ENCODE results near the gene IL22RA2. TPM values are rescaled to one million over a fixed set of nuclear protein-coding genes. Genes with fewer than 3 reads are reported as not detected.

IL22RA2 gene
- total and polyA plus RNA-seq, 2 of the 13 experiments (the other 11 are each of a cell fraction or from before 2014, with no cell fraction given): not detected

- TF ChIP-seq ZBTB21 (CRISPR knock-in tag; IDR thresholded peaks at IDR 0.05) (no peak), ZNF383 (CRISPR knock-in tag; IDR thresholded peaks at IDR 0.05; ENCODE audit: borderline replicate concordance) (no peak)
These were observed 52.7 kb downstream of the IL22RA2 start (continued) for GRCh38 chr6:137120748-137121147.

- Histone ChIP-seq H3K36me3 (replicated peaks in 1 of 2; ENCODE audit: control insufficient read depth in 1 of 2, insufficient read depth in 2 of 2, low read length in 2 of 2) (no peaks in the 10 kb centered on the region), H3K9ac (ENCODE audit: insufficient read depth, low read depth, low read length) (no peak overlapping the region), H3K79me2 (ENCODE audit: insufficient read depth, low read length) (no peaks in the 10 kb centered on the region), H3K4me3 (replicated peaks in 1 of 3; ENCODE audit: insufficient read depth in 1 of 3, low read depth in 2 of 3, low read length in 3 of 3) (no peak overlapping the region), H3K4me2 (ENCODE audit: low read depth, low read length) (no peak overlapping the region), H3K4me1 (ENCODE audit: insufficient read depth, low read length) (no peaks in the 10 kb centered on the region), H2AFZ (ENCODE audit: low read length) (no peak overlapping the region), H3K9me3 (ENCODE audit: low read length) (peaks cover 16% of the 10 kb centered on the region), H4K20me1 (ENCODE audit: insufficient read depth, low read length) (no peaks in the 10 kb centered on the region), H3K27ac (ENCODE audit: extremely low read length, insufficient read depth, low read length) (no peak overlapping the region), H3K27me3 (ENCODE audit: control insufficient read depth in 1 of 2, insufficient read depth in 2 of 2, low read length in 2 of 2) (no peaks in the 10 kb centered on the region)
- in situ Hi-C loops (cut with HindIII; ENCODE audit: extremely low pct_ligation_motif_present, low pct_unique_long_range_greater_than_20kb): no loop called here
- peak; percentile 89 for ATAC-seq
- WGBS (ENCODE audit: low lambda C conversion rate): 51% methylated on average over 4 of the region's 4 CpGs
- no peak for FAIRE-seq
- ChIA-PET CTCF (ENCODE audit: low intra/inter-chr PET ratio, low total read pairs) (no interaction called here), POLR2A (no interaction called here)
- DNase-seq (ENCODE audit: low spot score): peak; percentile 55
- intact Hi-C loops (cut with micrococcal nuclease; ENCODE audit: unreplicated experiment): no loop called here
- BruUV-seq (replicated peaks): no TSS peak
- TF ChIP-seq BCL6 (CRISPR knock-in tag; IDR thresholded peaks at IDR 0.05) (0 out of 2 replicates have a peak, but pooled peaks have one; percentile 19), ATF7 (IDR thresholded peaks at IDR 0.05) (no peak), ATF7 (CRISPR knock-in tag; IDR thresholded peaks at IDR 0.05) (no peak), ZNF878 (CRISPR knock-in tag; IDR thresholded peaks at IDR 0.05) (no peak), MEIS2 (CRISPR knock-in tag; IDR thresholded peaks at IDR 0.05) (peak; percentile 74; the same call in 1 of the 2 replicates), SETDB1 (CRISPR knock-in tag; IDR thresholded peaks at IDR 0.05; ENCODE audit: borderline replicate concordance) (peak; percentile 97; the same call in 1 of the 2 replicates), HNF4G (IDR thresholded peaks at IDR 0.05; ENCODE audit: borderline replicate concordance, low read depth, low read length) (peak; percentile 63), HNF4G (CRISPR knock-in tag; IDR thresholded peaks at IDR 0.05; ENCODE audit: borderline replicate concordance, low read depth) (no peak), RFX1 (IDR thresholded peaks at IDR 0.05) (no peak), NR2F6 (IDR thresholded peaks at IDR 0.05) (peak; percentile 35; the same call in 1 of the 2 replicates), NR2F6 (CRISPR knock-in tag; IDR thresholded peaks at IDR 0.05) (no peak), SOX6 (IDR thresholded peaks at IDR 0.05) (no peak), SOX6 (CRISPR knock-in tag; IDR thresholded peaks at IDR 0.05) (peak; percentile 37), HNF4A (CRISPR knock-in tag; IDR thresholded peaks at IDR 0.05) (peak; percentile 80), SOX13 (IDR thresholded peaks at IDR 0.05) (peak; percentile 66; the same call in 1 of the 2 replicates), SOX13 (CRISPR knock-in tag; conservative IDR thresholded peaks at IDR 0.05 in 1 of 2, IDR thresholded peaks at IDR 0.05 in 1 of 2) (peak in 1 of 2 experiments; percentile 92; a peak in 2 of 4 replicates), MEIS1 (CRISPR knock-in tag; IDR thresholded peaks at IDR 0.05; ENCODE audit: borderline replicate concordance) (peak; percentile 84; the same call in 1 of the 2 replicates), HMG20B (CRISPR knock-in tag; conservative IDR thresholded peaks at IDR 0.05) (0 out of 2 replicates have a peak, but pooled peaks have one; percentile 21), HIC2 (CRISPR knock-in tag; IDR thresholded peaks at IDR 0.05; ENCODE audit: low read depth) (no peak), HOXD1 (CRISPR knock-in tag; IDR thresholded peaks at IDR 0.05) (peak; percentile 96), NR2F2 (IDR thresholded peaks at IDR 0.05; ENCODE audit: borderline replicate concordance, low read depth) (peak; percentile 40; the same call in 1 of the 2 replicates), TCF7 (IDR thresholded peaks at IDR 0.05; ENCODE audit: low read depth) (peak; percentile 25; the same call in 1 of the 2 replicates), SOX5 (CRISPR knock-in tag; IDR thresholded peaks at IDR 0.05; ENCODE audit: borderline replicate concordance) (peak; percentile 38; the same call in 1 of the 2 replicates)
These were observed 54.0 kb downstream of the IL22RA2 start for GRCh38 chr6:137119196-137120104.

Data from HepG2 (cell line).